Right lobe of liver (tissue), 4 donors: ENCODE measurements around the gene LYSMD3.

ENCODE experiments used
- CTCF ChIP-seq, 4 donors: fragments of 200-600 bp in 3 of 4; fragments of 450-650 bp in 1 of 4; IDR thresholded peaks; one replicate each; pipeline versions ENCODE4 v1.5.1 to v1.8.0; 2016 to 2022; ENCODE audit warnings: antibody characterized with exemption in 4 of 4, mild to moderate bottlenecking in 2 of 4
- POLR2A ChIP-seq: fragments of 450-650 bp; IDR thresholded peaks from one replicate; pipeline ENCODE4 v1.6.1; 2017; ENCODE audit warnings: antibody characterized with exemption, mild to moderate bottlenecking
- donor health status: DM: no; HTN: no; CAD: no.
- donor health status: DM: no; HTN: no; CAD: no.
- donor health status: DM: no; HTN: yes; CAD: no.

DNA sequence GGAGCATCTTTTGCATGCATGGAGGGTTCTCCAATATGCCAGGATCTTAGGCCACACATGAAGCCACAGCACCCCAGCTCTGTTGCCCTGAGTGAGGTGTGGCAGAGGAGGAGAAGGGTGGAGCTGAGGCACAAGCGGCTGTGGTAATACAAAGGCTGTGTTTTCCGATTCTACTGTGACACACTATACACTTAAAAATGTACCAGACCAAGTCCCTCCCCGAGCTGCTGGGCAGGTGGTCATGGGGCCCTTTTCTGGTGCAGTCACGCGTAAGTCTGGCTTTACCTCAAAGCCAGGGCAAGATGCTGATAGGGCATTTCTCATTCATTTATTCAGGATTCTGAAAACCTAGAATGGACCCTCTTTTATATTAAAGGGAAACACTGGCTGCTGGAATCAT is 33.0 kb upstream of the LYSMD3 start:
- no peak for TF ChIP-seq CTCF (IDR thresholded peaks at IDR 0.05)
- no peak for TF ChIP-seq POLR2A
